ENCODE data around the gene BAZ2B. TPM values are rescaled to one million over a fixed set of nuclear protein-coding genes. Genes with fewer than 3 reads are reported as not detected.
A peak's percentile ranks its signal among the peaks of the same experiment; 100 is the strongest.

The BAZ2B gene
- total RNA-seq, 2 donors from 2014 or later, result 60.8 to 84.5 TPM

- Histone ChIP-seq H3K4me1 (replicated peaks) (peaks cover 6% of the 10 kb centered on the region), H3K27ac (no peak overlapping the region), H3K4me3 (no peak overlapping the region), H3K27me3 (replicated peaks; ENCODE audit: insufficient read depth) (no peaks in the 10 kb centered on the region), H3K36me3 (no peaks in the 10 kb centered on the region), H3K9me3 (no peaks in the 10 kb centered on the region)
- no peak for TF ChIP-seq POLR2AphosphoS5 (IDR thresholded peaks at IDR 0.05)
- TF ChIP-seq POLR2A (IDR thresholded peaks at IDR 0.05), result no peak
- intact Hi-C loops (cut with DNase I), result no loop called here
- DNase-seq (ENCODE audit: low spot score), result no peak
- 93% methylated on average over 6 of the region's 6 CpGs for whole genome bisulfite sequencing
These were observed 8.2 kb downstream of the BAZ2B start for GRCh38 chr2:159608108-159608507.

GRCh38 chr2:159606287-159606686 lies 10.1 kb downstream of the BAZ2B start:
- intact Hi-C loops (cut with DNase I), result no loop called here
- DNase-seq (ENCODE audit: low spot score), result no peak
- H3K4me3 ChIP-seq, result no peak overlapping the region
- H3K27ac ChIP-seq, result peak overlapping the region; percentile 6 to 17
- H3K9me3 ChIP-seq, result no peaks in the 10 kb centered on the region
- H3K4me1 ChIP-seq (replicated peaks), result peaks cover 6% of the 10 kb centered on the region
- H3K36me3 ChIP-seq, result no peaks in the 10 kb centered on the region
- WGBS, result 22% methylated on average over 2 of the region's 2 CpGs
- no peak for TF ChIP-seq POLR2A (IDR thresholded peaks at IDR 0.05)
- TF ChIP-seq POLR2AphosphoS5 (IDR thresholded peaks at IDR 0.05), result no peak
- TF ChIP-seq CTCF (IDR thresholded peaks at IDR 0.05), result no peak
- no peaks in the 10 kb centered on the region for H3K27me3 ChIP-seq (replicated peaks; ENCODE audit: insufficient read depth)

- H3K9me3 ChIP-seq, result no peaks in the 10 kb centered on the region
- peaks cover 6% of the 10 kb centered on the region for H3K4me1 ChIP-seq (replicated peaks)
- no peak overlapping the region for H3K4me3 ChIP-seq
- no peak for DNase-seq (ENCODE audit: low spot score)
- 5% methylated on average over 3 of the region's 3 CpGs for WGBS
- no peaks in the 10 kb centered on the region for H3K36me3 ChIP-seq
- H3K27me3 ChIP-seq (replicated peaks; ENCODE audit: insufficient read depth), result no peaks in the 10 kb centered on the region
- H3K27ac ChIP-seq, result peak overlapping the region in 1 of 2 donors; percentile 17
- TF ChIP-seq POLR2AphosphoS5 (IDR thresholded peaks at IDR 0.05), result peak; percentile 25
- TF ChIP-seq CTCF (IDR thresholded peaks at IDR 0.05), result no peak
- no peak for TF ChIP-seq POLR2A (IDR thresholded peaks at IDR 0.05)
- intact Hi-C loops (cut with DNase I), result no loop called here
These were observed 10.7 kb downstream of the BAZ2B start for GRCh38 chr2:159605441-159606178.

GRCh38 chr2:159604159-159604558 lies 12.2 kb downstream of the BAZ2B start:
- Histone ChIP-seq H3K36me3 (no peaks in the 10 kb centered on the region), H3K27me3 (replicated peaks; ENCODE audit: insufficient read depth) (no peaks in the 10 kb centered on the region), H3K4me1 (replicated peaks) (peaks cover 6% of the 10 kb centered on the region), H3K9me3 (no peaks in the 10 kb centered on the region), H3K4me3 (no peak overlapping the region), H3K27ac (no peak overlapping the region)
- no peak for TF ChIP-seq POLR2AphosphoS5 (IDR thresholded peaks at IDR 0.05)
- TF ChIP-seq CTCF (IDR thresholded peaks at IDR 0.05), result no peak
- TF ChIP-seq POLR2A (IDR thresholded peaks at IDR 0.05), result no peak
- intact Hi-C loops (cut with DNase I), result no loop called here
- WGBS, result 87% methylated on average over 2 of the region's 2 CpGs
- no peak for DNase-seq (ENCODE audit: low spot score)

- WGBS, result 29% methylated on average over 3 of the region's 3 CpGs
- TF ChIP-seq POLR2AphosphoS5 (IDR thresholded peaks at IDR 0.05) (no peak), CTCF (IDR thresholded peaks at IDR 0.05) (no peak), POLR2A (IDR thresholded peaks at IDR 0.05) (no peak)
- no peak overlapping the region for H3K4me3 ChIP-seq
- DNase-seq (ENCODE audit: low spot score), result no peak
- H3K27me3 ChIP-seq (replicated peaks; ENCODE audit: insufficient read depth), result no peaks in the 10 kb centered on the region
- H3K27ac ChIP-seq, result no peak overlapping the region
- intact Hi-C loops (cut with DNase I), result no loop called here
- no peaks in the 10 kb centered on the region for H3K36me3 ChIP-seq
- no peaks in the 10 kb centered on the region for H3K4me1 ChIP-seq (replicated peaks)
- no peaks in the 10 kb centered on the region for H3K9me3 ChIP-seq
These were observed 15.6 kb downstream of the BAZ2B start for GRCh38 chr2:159600752-159601151.
